H1 (cell line): ENCODE results near the gene F3. TPM values are rescaled to one million over a fixed set of nuclear protein-coding genes. Genes with fewer than 3 reads are reported as not detected.

Experiments
- CTCF ChIA-PET: fragments of 300-600 bp; sonication (Branson Sonifier 250); formaldehyde crosslinking; loops from one replicate; lab custom pipeline; 2021; ENCODE audit not compliant: partially characterized antibody; lab: Charles Lee
- POLR2A ChIA-PET: fragments of 300-600 bp; sonication (Branson Sonifier 250); formaldehyde crosslinking; loops from one replicate; lab custom pipeline; 2021; ENCODE audit warnings: inconsistent platforms; ENCODE audit not compliant: partially characterized antibody; lab: Charles Lee
- DNase-seq, 2 experiments: peaks; one replicate each; pipeline versions ENCODE4 v3.0.0 to v3.0.0-alpha.2; 2010 to 2022; ENCODE audit warnings: low spot score in 2 of 2, low read depth in 1 of 2, mixed read lengths in 1 of 2
- FAIRE-seq: peaks from 2 replicates; lab custom pipeline; 2011; peaks lifted over from hg19 to GRCh38; lab: Jason Lieb, UNC
- H2AFZ ChIP-seq: 2 replicates; pipeline ENCODE4 v1.8.1; 2012; ENCODE audit warnings: low read length, inconsistent platforms
- H2AK5ac ChIP-seq: 2 replicates; pipeline ENCODE4 v1.6.1; 2013; ENCODE audit warnings: low read depth, low read length
- H2BK120ac ChIP-seq: replicated peaks from 2 replicates; pipeline ENCODE3; 2013; ENCODE audit warnings: low read depth, low read length, inconsistent platforms
- H2BK12ac ChIP-seq: 2 replicates; pipeline ENCODE4 v1.6.1; 2013; ENCODE audit warnings: low read depth, low read length
- H2BK15ac ChIP-seq: 2 replicates; pipeline ENCODE4 v1.6.1; 2013; ENCODE audit warnings: low read length
- H2BK20ac ChIP-seq: 2 replicates; pipeline ENCODE4 v1.6.1; 2013; ENCODE audit warnings: low read length
- H2BK5ac ChIP-seq: 2 replicates; pipeline ENCODE4 v1.6.1; 2013; ENCODE audit warnings: low read depth, low read length
- H3K14ac ChIP-seq: 2 replicates; pipeline ENCODE4 v1.6.1; 2013; ENCODE audit warnings: inconsistent platforms; ENCODE audit not compliant: insufficient read length
- H3K18ac ChIP-seq: 2 replicates; pipeline ENCODE4 v1.6.1; 2013; ENCODE audit warnings: low read length; ENCODE audit errors: extremely low read depth
- H3K23ac ChIP-seq: 2 replicates; pipeline ENCODE4 v1.6.1; 2013; ENCODE audit warnings: inconsistent platforms; ENCODE audit not compliant: insufficient read length
- H3K23me2 ChIP-seq: 2 replicates; pipeline ENCODE4 v1.6.1; 2013; ENCODE audit warnings: low read depth, low read length
- H3K27ac ChIP-seq: 2 replicates; pipeline ENCODE4 v1.6.1; 2011; ENCODE audit warnings: low read depth, low read length, inconsistent platforms
- H3K27me3 ChIP-seq, 4 experiments: replicated peaks in 1 of 4; 1 replicate in 1 of 4; 2 replicates in 3 of 4; pipeline versions ENCODE4 v1.6.1 to v1.8.1; 2011 to 2013; ENCODE audit warnings: low read length in 3 of 4, mild to moderate bottlenecking in 3 of 4, inconsistent platforms in 2 of 4, mixed read lengths in 2 of 4, moderate library complexity in 1 of 4; ENCODE audit not compliant: control insufficient read depth in 3 of 4, insufficient read depth in 3 of 4; ENCODE audit errors: extremely low read depth in 1 of 4
- H3K36me3 ChIP-seq, 4 experiments: 2 replicates each; pipeline versions ENCODE4 v1.6.1 to v1.8.1; 2011 to 2013; ENCODE audit warnings: mild to moderate bottlenecking in 4 of 4, low read length in 3 of 4, moderate library complexity in 2 of 4, control low read depth in 1 of 4, inconsistent platforms in 1 of 4; ENCODE audit not compliant: insufficient read depth in 4 of 4, control insufficient read depth in 2 of 4
- H3K4ac ChIP-seq: replicated peaks from 2 replicates; pipeline ENCODE3; 2013; ENCODE audit warnings: low read length, low read depth, mixed read lengths, inconsistent platforms; ENCODE audit not compliant: insufficient read length
- H3K4me1 ChIP-seq, 4 experiments: replicated peaks in 1 of 4; 1 replicate in 1 of 4; 2 replicates in 3 of 4; pipeline versions ENCODE4 v1.6.1 to v1.8.1; 2011 to 2013; ENCODE audit warnings: low read length in 3 of 4, inconsistent platforms in 2 of 4, mixed read lengths in 1 of 4; ENCODE audit not compliant: insufficient read depth in 4 of 4, control insufficient read depth in 3 of 4
- H3K4me2 ChIP-seq, 2 experiments: 2 replicates each; pipeline versions ENCODE4 v1.6.1 to v1.8.1; 2011 to 2013; ENCODE audit warnings: low read depth in 2 of 2, low read length in 2 of 2, control low read depth in 1 of 2, inconsistent platforms in 1 of 2, mild to moderate bottlenecking in 1 of 2; ENCODE audit not compliant: insufficient read depth in 1 of 2
- H3K4me3 ChIP-seq, 4 experiments: fragments of 200-600, 300-600 bp in 1 of 4; sonication (generic), shearing (Covaris generic), sonication (Bioruptor Twin) in 1 of 4; 2 replicates each; pipeline versions ENCODE4 v1.5.1 to v1.8.1; 2011 to 2016; ENCODE audit warnings: low read length in 4 of 4, low read depth in 3 of 4, control low read depth in 2 of 4, inconsistent platforms in 2 of 4, mild to moderate bottlenecking in 2 of 4, mixed read lengths in 1 of 4, moderate library complexity in 1 of 4; ENCODE audit not compliant: insufficient read depth in 2 of 4; ENCODE audit errors: extremely low read depth in 1 of 4
- H3K56ac ChIP-seq: replicated peaks from 2 replicates; pipeline ENCODE3; 2013; ENCODE audit warnings: low read depth, mild to moderate bottlenecking, mixed read lengths, low read length, inconsistent platforms; ENCODE audit not compliant: insufficient read length
- H3K79me1 ChIP-seq: 2 replicates; pipeline ENCODE4 v1.6.1; 2013; ENCODE audit warnings: low read depth, low read length, control low read depth
- H3K79me2 ChIP-seq, 2 experiments: 2 replicates each; pipeline versions ENCODE4 v1.6.1 to v1.8.1; 2012 to 2013; ENCODE audit warnings: low read length in 2 of 2, mild to moderate bottlenecking in 2 of 2, inconsistent platforms in 1 of 2; ENCODE audit not compliant: insufficient read depth in 2 of 2, control insufficient read depth in 1 of 2
- H3K9ac ChIP-seq, 4 experiments: replicated peaks in 1 of 4; 1 replicate in 1 of 4; 2 replicates in 3 of 4; pipeline versions ENCODE4 v1.6.1 to v1.8.1; 2011 to 2013; ENCODE audit warnings: low read depth in 3 of 4, low read length in 3 of 4, control low read depth in 2 of 4, mild to moderate bottlenecking in 2 of 4, moderate library complexity in 2 of 4, inconsistent platforms in 1 of 4; ENCODE audit errors: extremely low read depth in 1 of 4
- H3K9me3 ChIP-seq, 2 experiments: 2 replicates each; pipeline versions ENCODE4 v1.6.1 to v1.8.1; 2012 to 2013; ENCODE audit warnings: mild to moderate bottlenecking in 2 of 2, moderate library complexity in 2 of 2, control low read depth in 1 of 2, inconsistent platforms in 1 of 2, low read depth in 1 of 2, low read length in 1 of 2, mixed read lengths in 1 of 2; ENCODE audit not compliant: insufficient read depth in 2 of 2
- H4K20me1 ChIP-seq, 2 experiments: replicated peaks in 1 of 2; 2 replicates each; pipeline versions ENCODE3 to v1.8.1; 2011 to 2013; ENCODE audit warnings: inconsistent platforms in 2 of 2, low read length in 2 of 2, mild to moderate bottlenecking in 1 of 2; ENCODE audit not compliant: insufficient read depth in 2 of 2, control insufficient read depth in 1 of 2
- H4K5ac ChIP-seq: 2 replicates; pipeline ENCODE4 v1.6.1; 2013; ENCODE audit warnings: low read length, low read depth, mixed read lengths, inconsistent platforms; ENCODE audit not compliant: insufficient read length
- H4K8ac ChIP-seq: 2 replicates; pipeline ENCODE4 v1.8.0; 2013; ENCODE audit warnings: mild to moderate bottlenecking, moderate library complexity, low read length, inconsistent platforms; ENCODE audit not compliant: insufficient read depth; ENCODE audit errors: extremely low read depth
- H4K91ac ChIP-seq: replicated peaks from 2 replicates; pipeline ENCODE3; 2013; ENCODE audit warnings: low read length, mixed read lengths, inconsistent platforms; ENCODE audit not compliant: insufficient read length
- CBX8 ChIP-seq: fragments of 300-800, 300-1000 bp; sonication (generic); IDR thresholded peaks from 2 replicates; pipeline ENCODE4 v1.7.1; 2016; ENCODE audit warnings: low read depth, low read length, borderline replicate concordance
- CREB1 ChIP-seq: IDR thresholded peaks from 2 replicates; pipeline ENCODE4 v1.6.1; 2012; ENCODE audit warnings: inconsistent platforms
- HDAC2 ChIP-seq, 2 experiments: fragments of 300-600 bp in 1 of 2; sonication (generic) in 1 of 2; IDR thresholded peaks; 2 replicates each; pipeline ENCODE4 v1.6.1; 2011 to 2012; ENCODE audit warnings: low read depth in 2 of 2, low read length in 2 of 2, mild to moderate bottlenecking in 2 of 2, moderate library complexity in 2 of 2, borderline replicate concordance in 1 of 2, inconsistent platforms in 1 of 2
- KDM1A ChIP-seq: fragments of 200-600, 300-600 bp; sonication (generic); IDR thresholded peaks from 2 replicates; pipeline ENCODE4 v1.7.1; 2016; ENCODE audit warnings: mild to moderate bottlenecking, low read length, borderline replicate concordance
- MAFK ChIP-seq: IDR thresholded peaks from 2 replicates; pipeline ENCODE4 v1.6.1; 2012; ENCODE audit warnings: low read depth, mild to moderate bottlenecking, improper control_type of control experiment, low read length
- PHF8 ChIP-seq: fragments of 200-600 bp; sonication (generic); conservative IDR thresholded peaks from 2 replicates; pipeline ENCODE4 v1.7.1; 2012; ENCODE audit warnings: low read depth, mild to moderate bottlenecking, inconsistent platforms, low read length, moderate library complexity
- WGBS, 2 experiments: shearing (Covaris generic) in 1 of 2; methylation state at CpG; one replicate each; pipeline versions ENCODE4 v1.1.6 to v1.1.7; 2013 to 2015; ENCODE audit warnings: low lambda C conversion rate in 2 of 2, mixed read lengths in 2 of 2, inconsistent platforms in 1 of 2, low coverage in 1 of 2, missing lambda C conversion rate in 1 of 2; ENCODE audit not compliant: insufficient replicate concordance in 2 of 2, insufficient coverage in 1 of 2, insufficient read length in 1 of 2; ENCODE audit errors: extremely low coverage in 1 of 2, missing lambda C conversion rate in 1 of 2; 5-methylcytosine and 5-hydroxymethylcytosine counted together
- polyA plus RNA-seq, 7 experiments: library from polyadenylated mRNA; depleted of rRNA in 3 of 7; stranded (reverse) in 5 of 7; unstranded in 2 of 7; fragments of >200 nt in 5 of 7; fragments of 200-250 nt in 2 of 7; gene quantifications; 1 replicate in 5 of 7; 2 replicates in 1 of 7; 4 replicates in 1 of 7; pipeline versions ENCODE4 v1.2.1 to v1.2.3, GENCODE V29; 2011 to 2013; ENCODE audit warnings: missing spikeins in 2 of 7, mixed read lengths in 2 of 7
- total RNA-seq: library from RNA; stranded (reverse); fragmentation: NEBNext Ultra II Directional; extraction: Animal tissue kit (Norgen Biotek cat#: 25700); gene quantifications from 2 replicates; pipeline ENCODE4 v1.2.1, GENCODE V29; 2021

The F3 gene
- total and polyA plus RNA-seq, 2 of the 8 experiments (the other 6 are each of a cell fraction or from before 2014, with no cell fraction given) = 2.6 to 8.6 TPM

GRCh38 chr1:94539496-94539895 is 2.1 kb downstream of the F3 start:
- H4K5ac ChIP-seq = no peak overlapping the region
- peaks cover 10% of the 10 kb centered on the region for H3K23me2 ChIP-seq
- H3K9me3 ChIP-seq = no peaks in the 10 kb centered on the region
- H2BK120ac ChIP-seq = no peak overlapping the region
- H3K56ac ChIP-seq = no peak overlapping the region
- WGBS, 2 experiments = 89% methylated on average over 3 of the region's 3 CpGs; no CpG with 5 or more reads in 1 of the 2 experiments
- CTCF ChIA-PET = interaction anchor here (0.6 to 6.9 kb wide), 6 partner anchors 10 to 266 kb away, joined by 3 to 46 read pairs (median 7); no protein-coding TSS in a partner anchor
- no peak overlapping the region for H2BK15ac ChIP-seq
- H3K27me3 ChIP-seq = peaks cover 2 to 12% (median 7%) of the 10 kb centered on the region in 4 experiments; a peak in 6 of 7 replicates
- no peak overlapping the region for H4K8ac ChIP-seq
- no peak overlapping the region for H2AK5ac ChIP-seq
- FAIRE-seq = no peak
- POLR2A ChIA-PET = interaction anchor here (4.3 kb wide), 1 partner anchor 11 kb away, joined by 24 read pairs; no protein-coding TSS in a partner anchor
- H3K79me2 ChIP-seq = peaks cover 0 to 7% of the 10 kb centered on the region in 2 experiments; a peak in 1 of 4 replicates
- no peak overlapping the region for H3K14ac ChIP-seq
- no peak for DNase-seq
- no peak overlapping the region for H3K4me2 ChIP-seq
- H3K27ac ChIP-seq = no peak overlapping the region
- peaks cover 0 to 9% of the 10 kb centered on the region in 2 experiments for H4K20me1 ChIP-seq
- peaks cover 2 to 6% (median 3%) of the 10 kb centered on the region in 4 experiments; a peak in 6 of 7 replicates for H3K4me1 ChIP-seq
- H2AFZ ChIP-seq = no peak overlapping the region
- no peak overlapping the region for H2BK20ac ChIP-seq
- H3K4me3 ChIP-seq = no peak overlapping the region
- no peak overlapping the region for H3K23ac ChIP-seq
- no peak overlapping the region for H3K4ac ChIP-seq
- H4K91ac ChIP-seq = no peak overlapping the region
- H3K9ac ChIP-seq = no peak overlapping the region
- H3K36me3 ChIP-seq = peaks cover 2 to 15% (median 7%) of the 10 kb centered on the region in 4 experiments; a peak in 3 of 8 replicates
- H3K79me1 ChIP-seq = no peaks in the 10 kb centered on the region; the same call in 1 of the 2 replicates
- H2BK12ac ChIP-seq = no peak overlapping the region
- no peak overlapping the region for H3K18ac ChIP-seq
- H2BK5ac ChIP-seq = no peak overlapping the region
- TF ChIP-seq KDM1A (no peak), HDAC2 (IDR thresholded peaks at IDR 0.05; ENCODE audit: borderline replicate concordance in 1 of 2, low read depth in 2 of 2, low read length in 2 of 2) (no peak), MAFK (no peak), PHF8 (no peak), CREB1 (no peak), CBX8 (no peak)
